Kidney epithelial cell (primary cell): ENCODE data around the gene ISG20L2. TPM values are rescaled to one million over a fixed set of nuclear protein-coding genes. Genes with fewer than 3 reads are reported as not detected.
A peak's percentile ranks its signal among the peaks of the same experiment; 100 is the strongest.

Experiments
- DNase-seq: peaks from one replicate; pipeline ENCODE4 v3.0.0-alpha.2; 2010; ENCODE audit warnings: low read depth
- H3K27me3 ChIP-seq: 2 replicates; pipeline ENCODE4 v1.6.0; 2011; ENCODE audit warnings: low read length; ENCODE audit not compliant: control insufficient read depth, insufficient read depth
- H3K36me3 ChIP-seq: 2 replicates; pipeline ENCODE4 v1.5.1; 2011; ENCODE audit warnings: low read length; ENCODE audit not compliant: control insufficient read depth, insufficient read depth
- H3K4me3 ChIP-seq: 2 replicates; pipeline ENCODE4 v1.5.1; 2011; ENCODE audit warnings: low read depth, mild to moderate bottlenecking, control low read depth, low read length
- total RNA-seq: library from RNA; depleted of rRNA; stranded (reverse); fragments of >200 nt; gene quantifications from 2 replicates; pipeline ENCODE4 v1.2.3, GENCODE V29; 2015
- TF ChIP-seq, protein P1 (sequence below): IDR thresholded peaks from 2 replicates; pipeline ENCODE4 v1.5.1; 2011; ENCODE audit warnings: mild to moderate bottlenecking, moderate library complexity, low read length, control low read depth, inconsistent platforms; ENCODE audit not compliant: insufficient read depth, poor library complexity, severe bottlenecking

The ISG20L2 gene
- total RNA-seq, 1 donor from 2014 or later = 17.7 TPM

GRCh38 chr1:156740741-156741480 lies 12.3 kb upstream of the ISG20L2 start, which contains the start of gene MRPL24:
Gene MRPL24 (minus strand): TSS chr1:156741088. CDS start chr1:156738704, 2,384 bp downstream.
- TF ChIP-seq, protein P1, sequence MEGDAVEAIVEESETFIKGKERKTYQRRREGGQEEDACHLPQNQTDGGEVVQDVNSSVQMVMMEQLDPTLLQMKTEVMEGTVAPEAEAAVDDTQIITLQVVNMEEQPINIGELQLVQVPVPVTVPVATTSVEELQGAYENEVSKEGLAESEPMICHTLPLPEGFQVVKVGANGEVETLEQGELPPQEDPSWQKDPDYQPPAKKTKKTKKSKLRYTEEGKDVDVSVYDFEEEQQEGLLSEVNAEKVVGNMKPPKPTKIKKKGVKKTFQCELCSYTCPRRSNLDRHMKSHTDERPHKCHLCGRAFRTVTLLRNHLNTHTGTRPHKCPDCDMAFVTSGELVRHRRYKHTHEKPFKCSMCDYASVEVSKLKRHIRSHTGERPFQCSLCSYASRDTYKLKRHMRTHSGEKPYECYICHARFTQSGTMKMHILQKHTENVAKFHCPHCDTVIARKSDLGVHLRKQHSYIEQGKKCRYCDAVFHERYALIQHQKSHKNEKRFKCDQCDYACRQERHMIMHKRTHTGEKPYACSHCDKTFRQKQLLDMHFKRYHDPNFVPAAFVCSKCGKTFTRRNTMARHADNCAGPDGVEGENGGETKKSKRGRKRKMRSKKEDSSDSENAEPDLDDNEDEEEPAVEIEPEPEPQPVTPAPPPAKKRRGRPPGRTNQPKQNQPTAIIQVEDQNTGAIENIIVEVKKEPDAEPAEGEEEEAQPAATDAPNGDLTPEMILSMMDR = no peak
- peak; percentile 99 for DNase-seq
- Histone ChIP-seq H3K4me3 (peak within 1 kb of the TSS; percentile 58), H3K27me3 (no peaks in the 10 kb centered on the region), H3K36me3 (peaks cover 5% of the 10 kb centered on the region)

DNA sequence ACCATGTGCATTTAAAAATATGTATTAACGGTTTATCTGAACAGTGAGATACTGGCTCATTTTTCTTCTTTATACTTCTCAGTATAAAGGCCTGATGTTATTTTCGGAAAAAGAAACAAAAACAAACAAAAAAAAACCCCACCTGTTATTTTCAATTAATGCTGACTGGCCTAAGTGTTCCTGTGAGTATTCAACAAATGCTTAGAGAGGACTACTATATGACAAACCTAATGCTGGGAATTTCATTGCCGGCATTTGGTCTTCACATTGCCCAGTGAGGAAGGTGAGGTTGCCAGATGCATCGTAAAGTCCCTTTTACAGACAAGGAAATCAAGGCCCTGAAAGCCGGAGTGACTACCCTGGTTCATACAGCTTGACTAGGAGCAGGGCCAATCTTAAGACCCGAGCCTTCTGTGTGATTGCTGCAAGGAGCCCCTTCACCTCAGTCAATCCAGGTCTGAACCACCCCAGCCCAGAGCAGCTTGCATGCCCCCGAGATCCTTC lies 11.7 kb upstream of the ISG20L2 start:
- Histone ChIP-seq H3K4me3 (peak overlapping the region; percentile 58), H3K36me3 (peaks cover 5% of the 10 kb centered on the region), H3K27me3 (no peaks in the 10 kb centered on the region)
- TF ChIP-seq, protein P1 = no peak
- no peak for DNase-seq

DNA sequence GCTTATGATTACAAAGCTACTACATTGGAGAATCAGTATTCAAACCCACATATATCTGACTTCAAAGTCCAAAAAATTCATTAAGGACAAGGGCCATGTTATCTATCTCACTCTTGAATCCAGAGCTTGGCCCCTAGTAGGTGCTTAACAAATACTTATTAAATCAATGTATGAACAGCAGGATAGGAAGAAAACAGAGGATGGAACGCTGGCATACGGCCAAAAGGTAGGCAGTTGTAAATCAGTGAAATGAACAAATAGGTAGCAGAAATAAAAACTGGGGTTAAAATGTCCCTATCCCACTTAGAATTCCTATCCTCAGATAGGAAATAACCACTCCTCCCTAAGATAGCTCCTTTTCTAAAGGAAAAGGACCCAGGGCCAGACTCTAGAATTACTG lies 10.3 kb upstream of the ISG20L2 start:
- Histone ChIP-seq H3K36me3 (peaks cover 4% of the 10 kb centered on the region), H3K4me3 (no peak overlapping the region), H3K27me3 (no peaks in the 10 kb centered on the region)
- DNase-seq = no peak
- TF ChIP-seq, protein P1 = no peak

- Histone ChIP-seq H3K27me3 (no peaks in the 10 kb centered on the region), H3K36me3 (peaks cover 3% of the 10 kb centered on the region), H3K4me3 (no peak overlapping the region)
- DNase-seq = no peak
- TF ChIP-seq, protein P1 = no peak
These were observed 9.8 kb upstream of the ISG20L2 start for GRCh38 chr1:156738407-156738806.

DNA sequence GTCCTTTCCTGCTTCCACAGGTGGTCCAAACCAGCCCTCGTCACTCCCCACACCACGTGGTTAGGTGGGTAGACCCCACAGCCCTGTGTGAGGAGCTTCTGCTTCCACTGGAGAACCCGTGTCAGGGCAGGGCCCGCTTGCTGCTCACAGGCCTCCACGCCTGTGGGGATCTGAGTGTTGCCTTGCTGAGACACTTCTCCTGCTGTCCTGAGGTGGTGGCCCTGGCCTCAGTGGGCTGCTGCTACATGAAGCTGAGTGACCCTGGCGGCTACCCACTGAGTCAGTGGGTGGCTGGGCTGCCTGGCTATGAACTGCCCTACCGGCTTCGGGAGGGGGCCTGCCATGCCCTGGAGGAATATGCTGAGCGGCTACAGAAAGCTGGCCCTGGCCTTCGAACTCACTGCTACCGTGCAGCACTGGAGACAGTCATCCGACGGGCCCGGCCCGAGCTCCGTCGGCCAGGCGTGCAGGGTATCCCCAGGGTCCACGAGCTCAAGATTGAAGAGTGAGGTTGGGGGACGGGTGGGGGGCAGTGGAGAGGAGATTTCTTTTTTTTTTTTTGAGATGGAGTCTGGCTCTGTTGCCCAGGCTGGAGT lies 5.5 kb upstream of the ISG20L2 start:
- no peak for DNase-seq
- H3K4me3 ChIP-seq = no peak overlapping the region
- no peaks in the 10 kb centered on the region for H3K27me3 ChIP-seq
- TF ChIP-seq, protein P1 = no peak
- peaks cover 2% of the 10 kb centered on the region for H3K36me3 ChIP-seq
